Ovary (tissue), 3 donors: ENCODE measurements around the gene CEP104.

Source experiments
- CTCF ChIP-seq, 3 donors: fragments of 450-650 bp in 2 of 3; fragments of 200-600 bp in 1 of 3; IDR thresholded peaks; one replicate each; pipeline versions ENCODE4 v1.5.1 to v1.8.0; 2016 to 2022; ENCODE audit warnings: antibody characterized with exemption in 3 of 3, mild to moderate bottlenecking in 1 of 3
- POLR2A ChIP-seq: fragments of 450-650 bp; IDR thresholded peaks from one replicate; pipeline ENCODE4 v1.6.1; 2017; ENCODE audit warnings: antibody characterized with exemption, mild to moderate bottlenecking, moderate library complexity
- donor health status: DM: no; HTN: no; CAD: no.

- TF ChIP-seq CTCF (IDR thresholded peaks at IDR 0.05) (no peak), POLR2A (no peak)
Measured at GRCh38 chr1:3807769-3808168, 49.2 kb downstream of the CEP104 start.
